ENCODE measurements around the gene SEC23B.

GRCh38 chr20:18497603-18498002 is 10.1 kb upstream of the SEC23B start:
- TF ChIP-seq MAX (CRISPR knock-in tag; IDR thresholded peaks at IDR 0.05): no peak
- no peak for TF ChIP-seq IRF1 (CRISPR knock-in tag; IDR thresholded peaks at IDR 0.05)
- no peak for TF ChIP-seq ZNF512 (CRISPR knock-in tag; IDR thresholded peaks at IDR 0.05; ENCODE audit: borderline replicate concordance)
- no peak for TF ChIP-seq KAT7 (CRISPR knock-in tag; IDR thresholded peaks at IDR 0.05; ENCODE audit: borderline replicate concordance)
- no peak for TF ChIP-seq CTCF (IDR thresholded peaks at IDR 0.05)
- no peak for TF ChIP-seq AR (CRISPR knock-in tag; IDR thresholded peaks at IDR 0.05)
- no peak for TF ChIP-seq USF1 (CRISPR knock-in tag; IDR thresholded peaks at IDR 0.05)
- TF ChIP-seq NR2C2 (CRISPR knock-in tag; IDR thresholded peaks at IDR 0.05): no peak
- no peak for TF ChIP-seq CBFB (CRISPR knock-in tag; IDR thresholded peaks at IDR 0.05; ENCODE audit: low read depth)
- TF ChIP-seq ATF2 (CRISPR knock-in tag; IDR thresholded peaks at IDR 0.05; ENCODE audit: borderline replicate concordance, low read depth): no peak
- no peak for TF ChIP-seq CREM (CRISPR knock-in tag; IDR thresholded peaks at IDR 0.05)
- no peak for TF ChIP-seq MLX (CRISPR knock-in tag; IDR thresholded peaks at IDR 0.05)
- no peak for TF ChIP-seq NR3C1 (CRISPR knock-in tag; conservative IDR thresholded peaks at IDR 0.05; ENCODE audit: low read depth)
- TF ChIP-seq AFF4 (CRISPR knock-in tag; IDR thresholded peaks at IDR 0.05; ENCODE audit: borderline replicate concordance): no peak

All from WTC11 (cell line).